Sigmoid colon (tissue), 7 donors: ENCODE data around the gene CCDC178. TPM values are rescaled to one million over a fixed set of nuclear protein-coding genes. Genes with fewer than 3 reads are reported as not detected.

Experiments
- DNase-seq: peaks from one replicate; pipeline ENCODE4 v3.0.0-alpha.2; 2019
- H3K27ac ChIP-seq, 4 donors: fragments of 200-600 bp; sonication (generic); one replicate each; pipeline ENCODE4 v1.5.1; 2016 to 2019; ENCODE audit warnings: mild to moderate bottlenecking in 1 of 4
- H3K27me3 ChIP-seq, 3 donors: fragments of 200-600 bp; sonication (generic); one replicate each; pipeline ENCODE4 v1.5.1; 2019; ENCODE audit warnings: mild to moderate bottlenecking in 1 of 3
- H3K36me3 ChIP-seq, 4 donors: fragments of 200-600 bp; sonication (generic); one replicate each; pipeline ENCODE4 v1.5.1; 2016 to 2019
- H3K4me1 ChIP-seq, 4 donors: fragments of 200-600 bp; sonication (generic); one replicate each; pipeline ENCODE4 v1.5.1; 2017 to 2019
- H3K4me3 ChIP-seq, 4 donors: fragments of 200-600 bp; sonication (generic); one replicate each; pipeline ENCODE4 v1.5.1; 2017 to 2019; ENCODE audit warnings: mild to moderate bottlenecking in 2 of 4, moderate library complexity in 1 of 4
- H3K9me3 ChIP-seq, 4 donors: fragments of 200-600 bp in 3 of 4; sonication (generic) in 3 of 4; one replicate each; pipeline versions ENCODE4 v1.5.1 to v1.6.1; 2013 to 2019
- EP300 ChIP-seq, 4 donors: sonication (generic); formaldehyde crosslinking; IDR thresholded peaks; one replicate each; pipeline ENCODE4 v1.6.1; 2017; ENCODE audit warnings: antibody characterized with exemption in 4 of 4
- POLR2A ChIP-seq, 2 donors: fragments of 450-650 bp; IDR thresholded peaks; one replicate each; pipeline ENCODE4 v1.6.1; 2016; ENCODE audit warnings: antibody characterized with exemption in 2 of 2, mild to moderate bottlenecking in 2 of 2, moderate library complexity in 2 of 2
- POLR2AphosphoS5 ChIP-seq, 4 donors: sonication (generic); formaldehyde crosslinking; IDR thresholded peaks; one replicate each; pipeline ENCODE4 v1.6.1; 2017; ENCODE audit warnings: antibody characterized with exemption in 4 of 4
- WGBS, 2 donors: extraction: QIAGEN DNeasy Blood & Tissue Kit; methylation state at CpG; one replicate each; pipeline ENCODE4 v1.1.7; 2013; 5-methylcytosine and 5-hydroxymethylcytosine counted together
- intact Hi-C: fragments of 100-400 bp; cut with DNase I; formaldehyde crosslinking; loops from one replicate; pipeline ENCODE4 v1.15.1; 2023
- polyA plus RNA-seq, 3 donors: library from polyadenylated mRNA; stranded (reverse); fragments of 200-250 nt; gene quantifications; one replicate each; pipeline ENCODE4 v1.2.3, GENCODE V29; 2013
- total RNA-seq, 4 donors: library from RNA; depleted of rRNA; stranded (reverse); fragments of >200 nt; gene quantifications; one replicate each; pipeline ENCODE4 v1.1.0, GENCODE V29; 2016
- TF ChIP-seq, protein P1 (sequence below), 4 experiments: fragments of 450-650 bp in 3 of 4; fragments of 200-600 bp in 1 of 4; IDR thresholded peaks; one replicate each; pipeline ENCODE4 v1.5.1; 2016 to 2019; ENCODE audit warnings: antibody characterized with exemption in 4 of 4, mild to moderate bottlenecking in 3 of 4, moderate library complexity in 2 of 4
- donor health status: healthy with polysubstance abuse.
- donor health status: Bipolar disorder and iron deficiency.
- donor health status: healthy.

CCDC178 gene
- total and polyA plus RNA-seq, 7 donors = under 0.01 to 1.7 (median 0.66) TPM; not detected in 2

- Histone ChIP-seq H3K36me3 (no peaks in the 10 kb centered on the region), H3K27me3 (no peaks in the 10 kb centered on the region), H3K9me3 (no peaks in the 10 kb centered on the region), H3K27ac (no peak overlapping the region), H3K4me3 (no peak overlapping the region), H3K4me1 (no peaks in the 10 kb centered on the region)
- TF ChIP-seq, protein P1, sequence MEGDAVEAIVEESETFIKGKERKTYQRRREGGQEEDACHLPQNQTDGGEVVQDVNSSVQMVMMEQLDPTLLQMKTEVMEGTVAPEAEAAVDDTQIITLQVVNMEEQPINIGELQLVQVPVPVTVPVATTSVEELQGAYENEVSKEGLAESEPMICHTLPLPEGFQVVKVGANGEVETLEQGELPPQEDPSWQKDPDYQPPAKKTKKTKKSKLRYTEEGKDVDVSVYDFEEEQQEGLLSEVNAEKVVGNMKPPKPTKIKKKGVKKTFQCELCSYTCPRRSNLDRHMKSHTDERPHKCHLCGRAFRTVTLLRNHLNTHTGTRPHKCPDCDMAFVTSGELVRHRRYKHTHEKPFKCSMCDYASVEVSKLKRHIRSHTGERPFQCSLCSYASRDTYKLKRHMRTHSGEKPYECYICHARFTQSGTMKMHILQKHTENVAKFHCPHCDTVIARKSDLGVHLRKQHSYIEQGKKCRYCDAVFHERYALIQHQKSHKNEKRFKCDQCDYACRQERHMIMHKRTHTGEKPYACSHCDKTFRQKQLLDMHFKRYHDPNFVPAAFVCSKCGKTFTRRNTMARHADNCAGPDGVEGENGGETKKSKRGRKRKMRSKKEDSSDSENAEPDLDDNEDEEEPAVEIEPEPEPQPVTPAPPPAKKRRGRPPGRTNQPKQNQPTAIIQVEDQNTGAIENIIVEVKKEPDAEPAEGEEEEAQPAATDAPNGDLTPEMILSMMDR (IDR thresholded peaks at IDR 0.05) = no peak
- TF ChIP-seq POLR2A (IDR thresholded peaks at IDR 0.05) = no peak
- 30 to 46% methylated on average over 6 of the region's 6 CpGs for WGBS, 2 donors
- DNase-seq = no peak
- intact Hi-C loops = no loop called here
Observed at GRCh38 chr18:32930695-32931301, 509.7 kb downstream of the CCDC178 start.

DNA sequence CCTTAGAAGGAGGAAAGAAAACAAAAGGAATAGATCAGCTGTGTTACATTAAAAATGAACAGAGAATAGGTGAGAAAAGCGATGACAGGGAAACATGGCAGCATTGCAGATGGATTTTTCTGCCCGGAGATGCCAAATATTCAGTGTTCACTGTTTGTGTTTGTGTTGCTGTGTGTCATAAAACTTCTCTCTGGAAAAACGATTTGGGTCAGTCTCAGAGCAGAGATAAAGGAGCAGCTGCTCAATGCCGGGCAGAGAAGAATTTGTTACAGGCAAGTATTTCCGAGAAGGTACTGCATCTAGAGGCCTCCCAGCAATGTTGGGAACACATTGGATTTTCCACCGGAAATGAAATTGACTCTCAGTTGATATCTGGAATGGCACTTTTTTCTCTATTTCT lies 511.3 kb downstream of the CCDC178 start:
- H3K36me3 ChIP-seq = no peaks in the 10 kb centered on the region
- H3K27me3 ChIP-seq = no peaks in the 10 kb centered on the region
- no peaks in the 10 kb centered on the region for H3K4me1 ChIP-seq
- no peak overlapping the region for H3K27ac ChIP-seq
- intact Hi-C loops = loop anchor here (10.0 kb wide), 1 partner anchor 214 kb away; no protein-coding TSS in a partner anchor
- no peak for DNase-seq
- H3K4me3 ChIP-seq = no peak overlapping the region
- TF ChIP-seq POLR2A (IDR thresholded peaks at IDR 0.05) = no peak
- TF ChIP-seq, protein P1 (IDR thresholded peaks at IDR 0.05) = no peak
- no peak for TF ChIP-seq EP300 (IDR thresholded peaks at IDR 0.05)
- TF ChIP-seq POLR2AphosphoS5 (IDR thresholded peaks at IDR 0.05) = no peak
- no peaks in the 10 kb centered on the region for H3K9me3 ChIP-seq
- 61 to 77% methylated on average over 6 of the region's 6 CpGs for WGBS, 2 donors

DNA sequence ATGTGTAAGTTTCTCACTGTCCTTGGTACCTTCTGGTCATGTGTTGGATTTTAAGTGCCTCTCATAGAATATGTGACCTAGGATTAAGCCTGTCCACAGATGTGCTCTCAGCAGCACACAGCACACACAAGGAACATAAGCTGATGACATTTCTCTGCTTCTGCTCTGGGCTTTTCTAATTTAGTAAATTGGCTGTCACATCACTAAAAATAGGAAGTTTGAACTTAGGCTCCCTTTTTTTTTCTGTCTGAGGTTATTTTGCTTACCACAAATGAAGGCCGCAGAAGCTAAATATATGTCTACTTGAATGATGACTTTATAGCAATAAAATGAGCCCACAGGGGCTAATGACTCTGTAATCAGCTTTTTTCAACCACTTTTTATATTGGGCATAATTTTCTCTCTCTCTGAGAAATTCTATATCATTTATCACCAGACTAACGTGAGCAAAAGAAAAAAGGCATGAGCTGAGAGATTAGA lies 517.5 kb downstream of the CCDC178 start:
- no peaks in the 10 kb centered on the region for H3K27me3 ChIP-seq
- intact Hi-C loops = loop anchor here (10.0 kb wide), 1 partner anchor 208 kb away; no protein-coding TSS in a partner anchor
- H3K27ac ChIP-seq = no peak overlapping the region
- no peaks in the 10 kb centered on the region for H3K36me3 ChIP-seq
- no peaks in the 10 kb centered on the region for H3K4me1 ChIP-seq
- DNase-seq = no peak
- H3K9me3 ChIP-seq = no peaks in the 10 kb centered on the region
- 34 to 69% methylated on average over 2 of the region's 2 CpGs for WGBS, 2 donors
- no peak overlapping the region for H3K4me3 ChIP-seq
- TF ChIP-seq POLR2AphosphoS5 (IDR thresholded peaks at IDR 0.05) (no peak), EP300 (IDR thresholded peaks at IDR 0.05) (no peak), POLR2A (IDR thresholded peaks at IDR 0.05) (no peak)
- TF ChIP-seq, protein P1 (IDR thresholded peaks at IDR 0.05) = no peak

DNA sequence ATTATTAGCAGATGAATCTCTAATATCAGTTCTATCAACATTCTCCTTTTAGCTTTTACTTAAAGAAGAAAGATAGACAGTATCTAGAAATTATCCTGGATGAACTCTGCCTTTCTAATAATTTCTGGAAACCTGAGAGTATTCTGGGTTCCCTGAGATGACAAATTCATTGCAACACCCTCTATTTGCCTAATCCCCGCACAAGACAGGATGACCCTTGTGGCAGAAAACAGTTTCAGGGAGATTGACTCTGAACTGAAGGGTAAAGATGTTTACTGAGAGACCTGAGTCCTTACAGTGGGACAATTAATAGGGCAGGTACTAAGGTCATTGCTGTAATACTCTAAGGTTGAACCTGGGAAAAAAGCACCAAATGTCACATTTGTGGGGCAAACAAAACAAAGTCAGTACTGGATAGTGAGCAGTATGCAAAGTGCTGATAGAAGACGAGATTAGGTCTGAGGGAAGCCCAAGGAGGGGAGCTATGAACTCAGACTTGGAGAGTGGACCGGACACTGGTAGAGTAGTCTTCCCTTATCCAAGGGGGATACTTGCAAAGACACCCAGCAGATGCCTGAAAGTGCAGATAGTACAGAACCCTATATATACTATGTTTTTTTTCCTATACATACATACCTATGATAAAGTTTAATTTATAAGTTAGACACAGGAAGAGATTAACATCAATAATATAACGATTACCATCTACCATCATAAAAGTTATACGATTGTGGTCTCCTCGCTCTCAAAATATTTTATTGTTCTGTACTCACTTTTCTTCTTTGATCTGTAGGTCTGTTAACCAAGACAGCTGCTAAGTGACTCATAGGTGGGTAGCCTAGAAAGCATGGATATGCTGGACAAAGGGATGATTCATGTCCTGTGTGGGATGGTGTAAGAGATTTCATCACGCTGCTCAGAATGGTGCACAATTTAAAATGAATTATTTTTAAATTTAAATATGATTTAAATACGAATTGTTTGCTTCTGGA lies 519.4 kb downstream of the CCDC178 start:
- intact Hi-C loops = loop anchor here (10.0 kb wide), 1 partner anchor 206 kb away; no protein-coding TSS in a partner anchor
- Histone ChIP-seq H3K27me3 (no peaks in the 10 kb centered on the region), H3K27ac (no peak overlapping the region), H3K9me3 (no peaks in the 10 kb centered on the region), H3K4me1 (no peaks in the 10 kb centered on the region), H3K4me3 (no peak overlapping the region), H3K36me3 (no peaks in the 10 kb centered on the region)
- TF ChIP-seq POLR2A (IDR thresholded peaks at IDR 0.05) (no peak), POLR2AphosphoS5 (IDR thresholded peaks at IDR 0.05) (no peak), EP300 (IDR thresholded peaks at IDR 0.05) (no peak)
- TF ChIP-seq, protein P1 (IDR thresholded peaks at IDR 0.05) = no peak
- 34 to 61% methylated on average over 8 of the region's 8 CpGs for WGBS, 2 donors
- DNase-seq = no peak
